ENCODE data around the gene SYT2.

DNA sequence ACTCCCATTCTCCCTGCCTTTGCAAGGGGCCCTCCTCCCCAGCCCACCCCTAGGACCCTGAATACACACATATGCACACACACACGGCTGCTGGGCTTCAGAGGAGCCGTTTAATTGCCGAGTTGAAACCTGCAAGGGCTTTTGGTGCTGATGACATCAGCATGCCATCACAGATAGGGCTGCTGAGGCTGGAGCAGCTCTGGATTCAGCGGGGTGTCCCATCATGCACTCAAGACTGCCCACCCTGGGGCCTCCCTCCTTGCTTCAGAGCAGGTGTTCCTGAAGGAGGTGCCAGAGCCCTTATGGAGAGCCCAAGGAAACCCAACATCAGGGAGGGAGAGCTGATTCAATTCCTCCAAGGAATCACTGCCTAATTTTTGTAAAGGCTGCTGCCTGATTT, 5.7 kb downstream of the SYT2 start:
- TF ChIP-seq, protein P1, sequence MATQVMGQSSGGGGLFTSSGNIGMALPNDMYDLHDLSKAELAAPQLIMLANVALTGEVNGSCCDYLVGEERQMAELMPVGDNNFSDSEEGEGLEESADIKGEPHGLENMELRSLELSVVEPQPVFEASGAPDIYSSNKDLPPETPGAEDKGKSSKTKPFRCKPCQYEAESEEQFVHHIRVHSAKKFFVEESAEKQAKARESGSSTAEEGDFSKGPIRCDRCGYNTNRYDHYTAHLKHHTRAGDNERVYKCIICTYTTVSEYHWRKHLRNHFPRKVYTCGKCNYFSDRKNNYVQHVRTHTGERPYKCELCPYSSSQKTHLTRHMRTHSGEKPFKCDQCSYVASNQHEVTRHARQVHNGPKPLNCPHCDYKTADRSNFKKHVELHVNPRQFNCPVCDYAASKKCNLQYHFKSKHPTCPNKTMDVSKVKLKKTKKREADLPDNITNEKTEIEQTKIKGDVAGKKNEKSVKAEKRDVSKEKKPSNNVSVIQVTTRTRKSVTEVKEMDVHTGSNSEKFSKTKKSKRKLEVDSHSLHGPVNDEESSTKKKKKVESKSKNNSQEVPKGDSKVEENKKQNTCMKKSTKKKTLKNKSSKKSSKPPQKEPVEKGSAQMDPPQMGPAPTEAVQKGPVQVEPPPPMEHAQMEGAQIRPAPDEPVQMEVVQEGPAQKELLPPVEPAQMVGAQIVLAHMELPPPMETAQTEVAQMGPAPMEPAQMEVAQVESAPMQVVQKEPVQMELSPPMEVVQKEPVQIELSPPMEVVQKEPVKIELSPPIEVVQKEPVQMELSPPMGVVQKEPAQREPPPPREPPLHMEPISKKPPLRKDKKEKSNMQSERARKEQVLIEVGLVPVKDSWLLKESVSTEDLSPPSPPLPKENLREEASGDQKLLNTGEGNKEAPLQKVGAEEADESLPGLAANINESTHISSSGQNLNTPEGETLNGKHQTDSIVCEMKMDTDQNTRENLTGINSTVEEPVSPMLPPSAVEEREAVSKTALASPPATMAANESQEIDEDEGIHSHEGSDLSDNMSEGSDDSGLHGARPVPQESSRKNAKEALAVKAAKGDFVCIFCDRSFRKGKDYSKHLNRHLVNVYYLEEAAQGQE (IDR thresholded peaks at IDR 0.05; ENCODE audit: insufficient replicate concordance, low read depth) = no peak
- TF ChIP-seq, protein P2, sequence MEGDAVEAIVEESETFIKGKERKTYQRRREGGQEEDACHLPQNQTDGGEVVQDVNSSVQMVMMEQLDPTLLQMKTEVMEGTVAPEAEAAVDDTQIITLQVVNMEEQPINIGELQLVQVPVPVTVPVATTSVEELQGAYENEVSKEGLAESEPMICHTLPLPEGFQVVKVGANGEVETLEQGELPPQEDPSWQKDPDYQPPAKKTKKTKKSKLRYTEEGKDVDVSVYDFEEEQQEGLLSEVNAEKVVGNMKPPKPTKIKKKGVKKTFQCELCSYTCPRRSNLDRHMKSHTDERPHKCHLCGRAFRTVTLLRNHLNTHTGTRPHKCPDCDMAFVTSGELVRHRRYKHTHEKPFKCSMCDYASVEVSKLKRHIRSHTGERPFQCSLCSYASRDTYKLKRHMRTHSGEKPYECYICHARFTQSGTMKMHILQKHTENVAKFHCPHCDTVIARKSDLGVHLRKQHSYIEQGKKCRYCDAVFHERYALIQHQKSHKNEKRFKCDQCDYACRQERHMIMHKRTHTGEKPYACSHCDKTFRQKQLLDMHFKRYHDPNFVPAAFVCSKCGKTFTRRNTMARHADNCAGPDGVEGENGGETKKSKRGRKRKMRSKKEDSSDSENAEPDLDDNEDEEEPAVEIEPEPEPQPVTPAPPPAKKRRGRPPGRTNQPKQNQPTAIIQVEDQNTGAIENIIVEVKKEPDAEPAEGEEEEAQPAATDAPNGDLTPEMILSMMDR (IDR thresholded peaks at IDR 0.05; ENCODE audit: insufficient read depth, low read length) = no peak
- no peak for TF ChIP-seq SPI1 (IDR thresholded peaks at IDR 0.05; ENCODE audit: borderline replicate concordance, low read depth)
